PFSK-1 (cell line): Measurements from ENCODE around the gene E2F4.
A peak's percentile ranks its signal among the peaks of the same experiment; 100 is the strongest.

ENCODE experiments used
- FOXP2 ChIP-seq: optimal IDR thresholded peaks from 2 replicates; pipeline ENCODE3; 2011; ENCODE audit warnings: borderline replicate concordance, control low read depth, inconsistent platforms; ENCODE audit not compliant: insufficient read depth; ENCODE audit errors: extremely low read length, extremely low read depth
- POLR2AphosphoS5 ChIP-seq: IDR thresholded peaks from 2 replicates; pipeline ENCODE4 v1.6.1; 2012; ENCODE audit warnings: low read depth, mild to moderate bottlenecking, control low read depth, low read length, moderate library complexity
- REST ChIP-seq, 2 experiments: IDR thresholded peaks; 2 replicates each; pipeline versions ENCODE4 v1.6.1 to v1.8.0; 2011 to 2012; ENCODE audit warnings: low read depth in 2 of 2, low read length in 2 of 2, control low read depth in 1 of 2, inconsistent platforms in 1 of 2, mild to moderate bottlenecking in 1 of 2, moderate library complexity in 1 of 2; ENCODE audit not compliant: insufficient read depth in 1 of 2
- SIN3A ChIP-seq: IDR thresholded peaks from 2 replicates; pipeline ENCODE4 v1.6.1; 2012; ENCODE audit warnings: mild to moderate bottlenecking, low read length, moderate library complexity, borderline replicate concordance; ENCODE audit not compliant: insufficient read depth
- TAF1 ChIP-seq: IDR thresholded peaks from 2 replicates; pipeline ENCODE4 v1.6.1; 2012; ENCODE audit warnings: low read length, control low read depth, borderline replicate concordance; ENCODE audit not compliant: insufficient read depth

- no peak for TF ChIP-seq POLR2AphosphoS5
- TF ChIP-seq SIN3A = peak; percentile 98
- TF ChIP-seq REST (IDR thresholded peaks at IDR 0.05; ENCODE audit: insufficient read depth in 1 of 2, low read depth in 2 of 2, low read length in 2 of 2) = peak; percentile 99
- no peak for TF ChIP-seq TAF1
- no peak for TF ChIP-seq FOXP2
Measured at GRCh38 chr16:67184995-67185650, 6.8 kb upstream of the E2F4 start.
